Fibroblast of the aortic adventitia (primary cell): ENCODE results near the gene IRGQ. TPM values are rescaled to one million over a fixed set of nuclear protein-coding genes. Genes with fewer than 3 reads are reported as not detected.

Experiments
- DNase-seq: peaks from one replicate; pipeline ENCODE4 v3.0.0-alpha.2; 2010; ENCODE audit warnings: low read depth
- H3K4me3 ChIP-seq: 2 replicates; pipeline ENCODE4 v1.5.1; 2011; ENCODE audit warnings: low read depth, mild to moderate bottlenecking, control low read depth, low read length, moderate library complexity
- total RNA-seq: library from RNA; depleted of rRNA; stranded (reverse); fragments of >200 nt; gene quantifications from 2 replicates; pipeline ENCODE4 v1.2.3, GENCODE V29; 2012; ENCODE audit warnings: low replicate concordance
- TF ChIP-seq, protein P1 (sequence below): IDR thresholded peaks from 2 replicates; pipeline ENCODE4 v1.5.1; 2011; ENCODE audit warnings: mild to moderate bottlenecking, low read length, control low read depth, inconsistent platforms; ENCODE audit not compliant: insufficient read depth

Gene IRGQ
- total RNA-seq, 1 donor = 17.5 TPM

DNA sequence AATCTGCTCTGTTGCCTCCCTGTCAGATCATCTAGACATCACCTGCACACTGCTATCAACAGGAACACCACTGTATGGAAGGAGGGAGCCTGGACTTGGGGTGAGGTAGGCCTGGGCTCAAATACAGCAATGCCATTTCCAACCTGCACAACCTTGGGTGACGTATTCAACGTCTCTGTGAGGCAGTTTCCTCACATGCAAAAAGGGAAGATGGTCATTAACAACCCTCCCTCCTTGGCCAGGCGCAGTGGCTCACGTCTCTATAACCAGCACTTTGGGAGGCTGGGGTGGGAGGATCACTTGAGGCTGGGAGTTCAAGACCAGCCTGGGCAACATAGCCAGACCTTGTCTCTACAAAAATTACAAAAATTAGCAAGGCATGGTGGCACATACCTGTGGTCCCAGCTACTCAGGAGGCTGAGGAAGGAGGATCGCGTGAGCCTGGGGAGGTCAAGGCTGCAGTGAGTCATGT lies 33.7 kb downstream of the IRGQ start:
- no peak for DNase-seq
- H3K4me3 ChIP-seq = no peak overlapping the region
- TF ChIP-seq, protein P1, sequence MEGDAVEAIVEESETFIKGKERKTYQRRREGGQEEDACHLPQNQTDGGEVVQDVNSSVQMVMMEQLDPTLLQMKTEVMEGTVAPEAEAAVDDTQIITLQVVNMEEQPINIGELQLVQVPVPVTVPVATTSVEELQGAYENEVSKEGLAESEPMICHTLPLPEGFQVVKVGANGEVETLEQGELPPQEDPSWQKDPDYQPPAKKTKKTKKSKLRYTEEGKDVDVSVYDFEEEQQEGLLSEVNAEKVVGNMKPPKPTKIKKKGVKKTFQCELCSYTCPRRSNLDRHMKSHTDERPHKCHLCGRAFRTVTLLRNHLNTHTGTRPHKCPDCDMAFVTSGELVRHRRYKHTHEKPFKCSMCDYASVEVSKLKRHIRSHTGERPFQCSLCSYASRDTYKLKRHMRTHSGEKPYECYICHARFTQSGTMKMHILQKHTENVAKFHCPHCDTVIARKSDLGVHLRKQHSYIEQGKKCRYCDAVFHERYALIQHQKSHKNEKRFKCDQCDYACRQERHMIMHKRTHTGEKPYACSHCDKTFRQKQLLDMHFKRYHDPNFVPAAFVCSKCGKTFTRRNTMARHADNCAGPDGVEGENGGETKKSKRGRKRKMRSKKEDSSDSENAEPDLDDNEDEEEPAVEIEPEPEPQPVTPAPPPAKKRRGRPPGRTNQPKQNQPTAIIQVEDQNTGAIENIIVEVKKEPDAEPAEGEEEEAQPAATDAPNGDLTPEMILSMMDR = no peak

DNA sequence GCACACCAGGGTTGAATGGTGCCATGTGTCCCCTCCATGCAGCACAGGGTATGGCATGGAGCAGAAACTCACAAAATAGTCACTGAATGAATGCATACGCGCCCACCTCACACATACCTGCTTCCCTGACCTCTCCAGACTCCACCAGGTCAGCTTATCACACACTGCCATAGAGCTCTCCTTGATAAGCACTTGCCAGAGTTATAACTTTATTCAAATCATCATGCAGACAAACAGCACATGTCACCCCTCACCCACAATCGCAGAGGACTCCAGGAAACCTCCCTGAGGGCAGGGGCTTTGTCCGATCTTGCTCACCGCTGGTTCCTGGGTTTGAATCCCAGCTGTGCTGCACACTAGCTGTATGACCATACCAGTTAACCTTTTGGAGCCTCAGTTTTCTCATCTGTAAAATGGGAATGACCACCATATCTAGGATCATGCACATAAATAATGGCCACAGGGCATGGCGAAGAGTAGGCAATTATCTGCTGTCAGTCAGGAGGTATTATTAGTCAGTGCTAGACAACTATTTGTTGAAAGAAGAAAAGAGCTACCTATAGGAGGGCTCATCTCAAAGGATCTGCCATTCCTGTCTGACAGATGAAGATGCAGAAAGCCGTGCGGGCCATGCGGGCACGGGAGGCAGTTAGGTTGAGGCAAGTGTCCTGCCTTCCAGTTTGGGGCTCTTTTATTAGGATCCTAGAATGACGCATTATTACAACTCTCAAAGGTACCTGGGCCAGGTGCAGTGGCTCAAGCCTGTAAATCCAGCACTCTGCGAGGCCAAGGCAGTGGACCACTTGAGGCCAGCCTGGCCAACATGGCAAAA lies 34.6 kb downstream of the IRGQ start:
- TF ChIP-seq, protein P1 = no peak
- no peak overlapping the region for H3K4me3 ChIP-seq
- DNase-seq = no peak

DNA sequence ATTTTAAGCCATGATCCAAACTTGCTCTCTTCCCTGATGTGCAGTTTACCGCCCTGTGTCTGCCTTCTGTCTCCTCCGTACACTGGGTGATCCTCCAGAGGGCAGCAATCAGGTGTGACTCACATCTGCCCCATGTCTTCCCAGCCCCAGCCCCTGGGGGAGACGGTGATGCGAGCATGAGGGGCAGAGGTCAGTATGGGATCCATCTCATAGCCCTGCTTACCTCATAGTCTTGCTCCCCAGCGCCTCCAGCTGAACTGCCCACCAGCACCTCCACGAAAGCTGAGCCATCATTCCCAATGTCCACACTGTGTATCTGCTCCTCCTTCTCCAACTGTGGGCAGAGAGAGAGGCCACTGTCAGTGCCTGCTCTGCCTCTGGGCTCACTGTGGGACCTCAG lies 35.2 kb downstream of the IRGQ start:
- H3K4me3 ChIP-seq = no peak overlapping the region
- no peak for DNase-seq
- TF ChIP-seq, protein P1 = no peak

DNA sequence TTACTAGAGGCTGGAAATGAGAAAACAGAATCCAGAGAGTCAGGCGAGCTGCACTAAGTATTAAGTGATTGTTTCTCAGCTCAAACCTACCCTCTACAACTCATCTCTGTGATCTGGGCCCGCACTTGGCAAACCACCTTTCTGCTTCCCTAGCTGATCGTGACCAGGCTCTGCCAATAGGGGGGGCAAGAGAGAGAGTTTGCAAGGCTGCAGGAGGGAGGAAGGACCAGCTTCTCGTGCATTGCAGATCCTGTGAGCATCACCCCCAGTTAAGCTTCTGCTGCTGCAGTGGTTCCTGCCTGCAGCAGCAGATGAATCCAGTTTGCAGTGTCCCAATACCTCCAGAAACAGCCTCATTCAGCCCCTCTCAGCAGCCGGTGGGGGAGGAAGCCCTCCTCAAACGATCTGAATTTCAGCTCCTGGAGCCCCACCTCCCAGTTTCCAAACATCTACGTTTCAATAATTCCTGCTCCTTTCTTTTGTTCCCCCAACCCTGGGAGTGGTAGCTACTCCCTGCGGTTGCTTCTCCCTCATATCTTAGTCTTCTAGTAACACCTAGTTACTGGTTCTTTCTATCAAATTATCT lies 40.7 kb downstream of the IRGQ start:
- DNase-seq = peak; percentile 71
- TF ChIP-seq, protein P1 = peak; percentile 91
- H3K4me3 ChIP-seq = no peak overlapping the region

DNA sequence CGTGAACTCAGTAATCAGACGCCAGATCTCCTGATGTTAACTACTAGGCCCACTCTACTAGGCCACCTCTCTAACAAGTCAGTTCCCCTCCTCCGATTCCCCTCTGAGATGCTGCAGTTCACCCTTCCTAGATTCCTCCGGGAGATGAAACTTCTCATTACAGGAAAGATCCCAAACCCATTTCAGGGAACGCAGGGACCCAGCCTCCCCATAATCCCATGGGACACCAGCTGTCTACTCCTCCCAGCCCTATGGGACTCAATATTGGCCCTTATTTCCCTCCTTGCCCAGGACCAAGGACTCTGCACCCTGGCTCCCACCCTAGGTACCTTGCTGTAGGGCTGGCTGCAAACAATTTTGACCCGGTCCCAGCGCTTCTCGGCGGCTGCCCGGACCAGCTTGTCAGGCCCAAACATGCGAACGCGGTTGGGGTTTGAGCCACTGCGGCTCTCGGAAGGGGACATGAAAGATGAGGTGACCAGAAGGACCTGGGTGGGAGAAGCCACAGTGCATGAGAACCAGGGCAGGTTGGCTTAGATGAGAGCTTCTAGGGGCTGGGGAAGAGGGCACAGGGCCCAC lies 41.5 kb downstream of the IRGQ start:
- no peak for DNase-seq
- H3K4me3 ChIP-seq = no peak overlapping the region
- TF ChIP-seq, protein P1 = no peak

DNA sequence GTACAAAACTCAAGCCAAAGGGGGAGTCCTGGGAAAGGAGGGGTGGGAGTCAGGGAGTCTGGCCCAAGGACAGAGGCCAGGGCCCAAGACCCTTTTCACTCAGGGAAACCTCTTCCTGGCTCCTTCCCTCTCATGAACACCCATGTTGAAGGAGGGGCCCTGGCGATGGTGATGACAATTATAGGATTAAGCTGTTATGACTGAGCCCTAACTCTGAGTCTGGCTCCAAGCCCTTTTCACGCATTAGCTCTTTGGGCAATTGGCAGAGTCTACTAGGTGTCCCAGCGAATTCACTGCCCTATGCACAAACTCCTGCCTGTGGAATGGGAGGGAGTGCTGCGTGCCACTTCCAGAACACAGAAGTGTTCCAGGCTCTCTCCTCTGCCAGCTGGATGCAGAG lies 42.3 kb downstream of the IRGQ start:
- no peak overlapping the region for H3K4me3 ChIP-seq
- DNase-seq = no peak
- TF ChIP-seq, protein P1 = no peak
